ENCODE measurements around the gene ARMH4. TPM values are rescaled to one million over a fixed set of nuclear protein-coding genes. Genes with fewer than 3 reads are reported as not detected.

The ARMH4 gene
- total and polyA plus RNA-seq, 8 donors, result 2.0 to 19.4 (median 15.7) TPM

- no peak overlapping the region for H3K27ac ChIP-seq
- intact Hi-C loops (cut with DNase I), result no loop called here
- peaks cover 0 to 4% of the 10 kb centered on the region in 2 donors for H3K27me3 ChIP-seq
- ATAC-seq (no peak), DNase-seq (no peak)
- H3K36me3 ChIP-seq, result no peaks in the 10 kb centered on the region
- no peak for TF ChIP-seq CTCF (IDR thresholded peaks at IDR 0.05)
- H3K4me3 ChIP-seq, result no peak overlapping the region
- peaks cover 0 to 6% of the 10 kb centered on the region in 2 donors for H3K4me1 ChIP-seq
- H3K9me3 ChIP-seq, result no peaks in the 10 kb centered on the region
Observed at GRCh38 chr14:58085877-58086276, 66.1 kb downstream of the ARMH4 start.

GRCh38 chr14:58082491-58083098 lies 69.4 kb downstream of the ARMH4 start:
- Histone ChIP-seq H3K4me3 (no peak overlapping the region), H3K36me3 (no peaks in the 10 kb centered on the region), H3K9me3 (no peaks in the 10 kb centered on the region), H3K27me3 (peaks cover 0 to 4% of the 10 kb centered on the region in 2 donors), H3K4me1 (peaks cover 0 to 6% of the 10 kb centered on the region in 2 donors), H3K27ac (peak overlapping the region in 1 of 2 donors; percentile 7)
- intact Hi-C loops (cut with DNase I), result no loop called here
- DNase-seq (no peak), ATAC-seq (peak; percentile 71)
- TF ChIP-seq CTCF (IDR thresholded peaks at IDR 0.05), result no peak

- ATAC-seq, result no peak
- intact Hi-C loops (cut with DNase I), result no loop called here
- H3K9me3 ChIP-seq, result no peaks in the 10 kb centered on the region
- no peak overlapping the region for H3K4me3 ChIP-seq
- no peaks in the 10 kb centered on the region for H3K27me3 ChIP-seq
- peak overlapping the region in 1 of 2 donors; percentile 7 for H3K27ac ChIP-seq
- DNase-seq, result no peak
- peaks cover 0 to 6% of the 10 kb centered on the region in 2 donors for H3K4me1 ChIP-seq
- no peaks in the 10 kb centered on the region for H3K36me3 ChIP-seq
- TF ChIP-seq CTCF (IDR thresholded peaks at IDR 0.05), result no peak
Observed at GRCh38 chr14:58082011-58082410, 70.0 kb downstream of the ARMH4 start.

GRCh38 chr14:58078471-58078870 lies 73.5 kb downstream of the ARMH4 start:
- Histone ChIP-seq H3K27ac (no peak overlapping the region), H3K4me3 (no peak overlapping the region), H3K27me3 (no peaks in the 10 kb centered on the region), H3K9me3 (no peaks in the 10 kb centered on the region), H3K36me3 (no peaks in the 10 kb centered on the region), H3K4me1 (peaks cover 0 to 6% of the 10 kb centered on the region in 2 donors)
- TF ChIP-seq CTCF (IDR thresholded peaks at IDR 0.05), result no peak
- no peak for ATAC-seq
- no peak for DNase-seq
- intact Hi-C loops (cut with DNase I), result no loop called here

GRCh38 chr14:58078068-58078467 lies 73.9 kb downstream of the ARMH4 start:
- H3K4me1 ChIP-seq, result peaks cover 0 to 6% of the 10 kb centered on the region in 2 donors
- ATAC-seq (no peak), DNase-seq (no peak)
- H3K27ac ChIP-seq, result no peak overlapping the region
- H3K9me3 ChIP-seq, result no peaks in the 10 kb centered on the region
- no peak for TF ChIP-seq CTCF (IDR thresholded peaks at IDR 0.05)
- no peaks in the 10 kb centered on the region for H3K36me3 ChIP-seq
- H3K4me3 ChIP-seq, result no peak overlapping the region
- intact Hi-C loops (cut with DNase I), result no loop called here
- no peaks in the 10 kb centered on the region for H3K27me3 ChIP-seq
